Gastroesophageal sphincter (tissue), 3 donors: ENCODE measurements around the gene LRRC1.

Source experiments
- CTCF ChIP-seq, 4 experiments: fragments of 200-600 bp in 2 of 4; fragments of 450-650 bp in 2 of 4; sonication (generic) in 1 of 4; IDR thresholded peaks; one replicate each; pipeline ENCODE4 v1.5.1; 2017 to 2019; ENCODE audit warnings: antibody characterized with exemption in 4 of 4, mild to moderate bottlenecking in 2 of 4, moderate library complexity in 2 of 4
- EP300 ChIP-seq: sonication (generic); formaldehyde crosslinking; IDR thresholded peaks from one replicate; pipeline ENCODE4 v1.6.1; 2017; ENCODE audit warnings: antibody characterized with exemption, mild to moderate bottlenecking
- POLR2A ChIP-seq, 2 donors: fragments of 450-650 bp; IDR thresholded peaks; one replicate each; pipeline ENCODE4 v1.6.1; 2017; ENCODE audit warnings: antibody characterized with exemption in 2 of 2, mild to moderate bottlenecking in 2 of 2, moderate library complexity in 1 of 2
- POLR2AphosphoS5 ChIP-seq: sonication (generic); formaldehyde crosslinking; IDR thresholded peaks from one replicate; pipeline ENCODE4 v1.6.1; 2017; ENCODE audit warnings: antibody characterized with exemption

GRCh38 chr6:53840027-53840426, 45.2 kb downstream of the LRRC1 start:
- TF ChIP-seq CTCF (IDR thresholded peaks at IDR 0.05), result no peak
- TF ChIP-seq POLR2AphosphoS5, result no peak
- no peak for TF ChIP-seq POLR2A (IDR thresholded peaks at IDR 0.05)
- TF ChIP-seq EP300, result no peak
